Stomach smooth muscle (tissue), 2 donors: ENCODE data around the gene TMEM52.

ENCODE experiments used
- H3K27ac ChIP-seq: one replicate; pipeline ENCODE4 v1.7.0; 2013; ENCODE audit warnings: mild to moderate bottlenecking, low read length, inconsistent platforms
- H3K27me3 ChIP-seq, 2 donors: one replicate each; pipeline ENCODE4 v1.7.0; 2013; ENCODE audit warnings: low read length in 2 of 2; ENCODE audit not compliant: insufficient read depth in 2 of 2, control insufficient read depth in 1 of 2
- H3K36me3 ChIP-seq, 2 donors: one replicate each; pipeline ENCODE4 v1.7.0; 2013; ENCODE audit warnings: low read length in 2 of 2; ENCODE audit not compliant: control insufficient read depth in 2 of 2, insufficient read depth in 2 of 2
- H3K4me1 ChIP-seq: one replicate; pipeline ENCODE4 v1.7.0; 2013; ENCODE audit warnings: low read length; ENCODE audit not compliant: control insufficient read depth, insufficient read depth
- H3K4me3 ChIP-seq, 2 donors: one replicate each; pipeline ENCODE4 v1.7.0; 2013; ENCODE audit warnings: low read length in 2 of 2
- H3K9ac ChIP-seq, 2 donors: one replicate each; pipeline ENCODE4 v1.7.0; 2013; ENCODE audit warnings: low read length in 2 of 2, mild to moderate bottlenecking in 1 of 2
- H3K9me3 ChIP-seq, 2 donors: one replicate each; pipeline ENCODE4 v1.7.0; 2013; ENCODE audit warnings: low read length in 2 of 2; ENCODE audit not compliant: control insufficient read depth in 2 of 2
- donor health status: healthy.
- donor health status: Pancreatic carcinoma.

The TMEM52 gene

DNA sequence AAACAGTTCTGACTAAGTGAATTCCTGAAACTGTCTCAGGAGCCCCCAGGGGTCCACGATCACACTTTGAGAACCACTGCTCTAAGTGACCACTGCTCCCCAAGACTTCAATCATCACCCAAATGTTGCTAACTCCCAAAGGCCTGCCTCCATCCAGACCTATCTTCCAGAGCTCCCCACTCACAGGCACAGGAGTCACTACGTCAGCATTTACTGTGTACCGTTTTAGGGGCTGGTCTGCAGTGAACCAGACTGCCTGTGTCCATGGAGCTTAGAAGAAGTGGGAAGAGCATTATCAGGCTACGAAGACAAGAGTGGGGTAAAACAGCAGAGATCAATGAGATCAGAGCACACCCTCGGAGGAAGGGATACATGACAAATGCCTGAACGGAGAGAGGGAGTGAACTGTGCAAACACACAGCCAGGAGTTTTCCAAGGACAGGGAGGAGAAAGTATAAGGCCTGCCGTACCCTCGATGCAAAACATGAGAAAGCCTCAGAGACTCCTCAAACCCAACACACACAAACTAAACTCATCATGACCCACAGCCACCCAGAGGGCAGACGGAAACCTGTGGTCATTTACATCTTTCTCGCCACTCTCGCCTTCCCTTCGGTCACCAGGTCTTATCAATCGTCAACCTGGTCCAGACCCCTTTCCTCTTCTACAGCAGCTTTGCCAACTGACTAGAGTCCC lies 38.3 kb downstream of the TMEM52 start:
- Histone ChIP-seq H3K9ac (peak overlapping the region in 1 of 2 donors; percentile 42), H3K4me1 (peaks cover 26% of the 10 kb centered on the region)

DNA sequence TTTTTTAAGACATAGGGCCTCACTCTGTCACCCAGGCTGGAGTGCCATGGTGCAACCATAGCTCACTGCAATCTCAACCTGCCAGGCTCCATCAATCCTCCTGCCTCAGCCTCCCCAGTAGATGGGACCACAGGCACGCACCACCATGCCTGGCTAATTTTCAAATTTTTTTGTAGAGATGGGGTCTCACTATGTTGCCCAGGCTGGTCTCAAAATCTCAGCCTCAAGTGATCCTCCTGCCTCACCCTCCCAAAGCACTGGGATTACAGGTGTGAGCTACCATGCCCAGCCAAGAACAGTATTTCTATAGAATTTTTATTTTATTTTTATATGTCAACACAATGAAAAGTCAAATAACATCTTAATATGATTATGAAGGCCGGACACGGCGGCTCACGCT lies 39.1 kb downstream of the TMEM52 start:
- H3K9ac ChIP-seq: no peak overlapping the region
- no peak overlapping the region for H3K27ac ChIP-seq
- H3K36me3 ChIP-seq: peaks cover 4% of the 10 kb centered on the region in 2 donors
- H3K9me3 ChIP-seq: no peaks in the 10 kb centered on the region
- H3K4me1 ChIP-seq: peaks cover 27% of the 10 kb centered on the region
- H3K27me3 ChIP-seq: no peaks in the 10 kb centered on the region
- H3K4me3 ChIP-seq: no peak overlapping the region

More for the DNA sequence above, 38.3 kb downstream of the TMEM52 start:
- Histone ChIP-seq H3K27ac (no peak overlapping the region), H3K9me3 (no peaks in the 10 kb centered on the region), H3K4me3 (no peak overlapping the region), H3K27me3 (no peaks in the 10 kb centered on the region), H3K36me3 (peaks cover 4% of the 10 kb centered on the region in 2 donors)

DNA sequence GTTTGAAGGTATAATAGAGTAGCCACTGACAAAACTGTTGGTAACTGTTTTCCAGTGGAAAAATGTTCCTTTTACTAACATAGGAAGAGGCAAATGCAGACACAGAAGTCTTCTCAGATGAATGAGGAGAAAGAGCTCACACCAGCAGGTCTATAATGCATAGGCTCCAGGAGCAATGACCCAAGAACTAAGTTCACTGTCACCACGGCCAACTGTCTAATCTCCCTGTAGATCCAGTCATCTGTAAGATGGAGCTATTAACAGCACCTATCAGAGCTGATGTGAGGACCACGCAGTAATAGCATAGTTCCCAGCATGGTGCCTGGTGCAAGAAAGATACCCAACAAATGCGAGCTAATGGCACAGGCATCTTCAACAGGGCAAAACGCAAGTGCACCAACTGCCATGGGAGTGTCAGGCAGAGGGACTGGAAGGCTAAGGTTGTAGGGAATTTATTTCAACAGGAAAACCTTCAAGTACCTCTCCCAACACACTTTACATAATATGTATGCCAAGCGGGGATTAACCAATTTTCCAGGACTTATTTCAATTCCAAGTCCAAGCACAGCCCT lies 41.1 kb downstream of the TMEM52 start:
- Histone ChIP-seq H3K4me1 (peaks cover 36% of the 10 kb centered on the region), H3K9ac (no peak overlapping the region), H3K36me3 (peaks cover 6 to 7% of the 10 kb centered on the region in 2 donors), H3K27ac (no peak overlapping the region), H3K9me3 (no peaks in the 10 kb centered on the region), H3K4me3 (no peak overlapping the region), H3K27me3 (no peaks in the 10 kb centered on the region)

- Histone ChIP-seq H3K27me3 (no peaks in the 10 kb centered on the region), H3K9me3 (no peaks in the 10 kb centered on the region), H3K4me1 (peaks cover 37% of the 10 kb centered on the region), H3K9ac (no peak overlapping the region), H3K36me3 (peaks cover 6 to 7% of the 10 kb centered on the region in 2 donors), H3K27ac (no peak overlapping the region), H3K4me3 (no peak overlapping the region)
Measured at GRCh38 chr1:1876335-1876930, 42.6 kb downstream of the TMEM52 start.

DNA sequence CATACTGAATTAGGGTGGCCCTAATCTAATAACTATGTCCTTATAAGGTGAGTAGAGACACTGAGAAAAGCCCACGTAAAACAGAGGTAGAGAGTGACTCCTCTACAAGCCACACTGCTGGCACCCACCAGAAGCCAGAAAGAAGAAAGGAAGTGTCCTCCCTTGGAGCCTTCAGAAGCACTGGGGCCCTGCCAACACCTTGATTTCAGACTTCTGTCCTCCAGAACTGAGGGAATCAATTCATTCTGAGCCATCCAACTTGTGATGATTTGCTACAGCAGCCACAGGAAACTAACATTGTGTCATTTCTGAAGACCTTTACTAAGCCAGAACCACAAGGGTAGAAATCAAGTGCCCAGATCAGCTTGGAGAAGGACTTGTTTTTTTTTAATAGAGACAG lies 43.1 kb downstream of the TMEM52 start:
- peaks cover 6 to 7% of the 10 kb centered on the region in 2 donors for H3K36me3 ChIP-seq
- H3K4me3 ChIP-seq: no peak overlapping the region
- H3K9me3 ChIP-seq: no peaks in the 10 kb centered on the region
- H3K4me1 ChIP-seq: peaks cover 34% of the 10 kb centered on the region
- H3K27me3 ChIP-seq: no peaks in the 10 kb centered on the region
- no peak overlapping the region for H3K9ac ChIP-seq
- no peak overlapping the region for H3K27ac ChIP-seq

GRCh38 chr1:1874901-1875300 lies 44.2 kb downstream of the TMEM52 start:
- Histone ChIP-seq H3K36me3 (peaks cover 6 to 7% of the 10 kb centered on the region in 2 donors), H3K27me3 (no peaks in the 10 kb centered on the region), H3K9me3 (no peaks in the 10 kb centered on the region), H3K9ac (no peak overlapping the region), H3K27ac (no peak overlapping the region), H3K4me3 (no peak overlapping the region), H3K4me1 (peaks cover 30% of the 10 kb centered on the region)

GRCh38 chr1:1873186-1873585 lies 45.9 kb downstream of the TMEM52 start:
- H3K9ac ChIP-seq: no peak overlapping the region
- no peak overlapping the region for H3K27ac ChIP-seq
- H3K27me3 ChIP-seq: no peaks in the 10 kb centered on the region
- H3K4me3 ChIP-seq: no peak overlapping the region
- peaks cover 27% of the 10 kb centered on the region for H3K4me1 ChIP-seq
- H3K9me3 ChIP-seq: no peaks in the 10 kb centered on the region
- H3K36me3 ChIP-seq: peaks cover 6 to 7% of the 10 kb centered on the region in 2 donors

DNA sequence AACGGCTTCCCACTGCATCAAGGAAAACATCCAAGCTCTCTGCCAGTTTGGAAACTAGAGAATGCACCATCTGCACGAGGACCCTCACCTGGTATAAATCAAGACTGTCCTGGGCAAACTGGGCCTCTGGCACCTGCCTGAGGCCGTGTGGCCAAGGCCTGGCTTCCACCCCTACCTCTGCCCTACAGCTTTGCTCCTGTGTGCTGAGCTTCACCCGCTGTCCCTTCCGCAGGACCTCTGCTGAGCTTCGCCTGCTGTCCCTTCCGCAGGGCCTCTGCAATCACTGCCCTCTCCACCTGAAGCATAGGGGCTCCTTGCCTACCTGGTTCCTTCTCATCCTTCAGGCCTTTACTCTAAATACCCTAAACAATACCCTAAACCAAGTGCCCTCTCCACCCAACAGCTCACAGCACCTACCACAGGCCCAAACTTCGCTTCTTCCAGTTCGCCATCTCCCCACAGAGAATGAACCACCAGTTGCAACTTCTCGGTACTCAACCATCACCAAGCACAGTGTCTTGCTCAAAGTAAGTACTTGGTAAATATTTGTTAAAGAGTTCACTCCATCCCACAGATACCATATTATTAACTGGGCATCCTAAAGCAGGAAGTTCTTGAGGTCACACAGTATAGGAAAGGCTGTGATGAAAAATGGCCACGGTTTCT lies 46.6 kb downstream of the TMEM52 start:
- Histone ChIP-seq H3K4me1 (peaks cover 25% of the 10 kb centered on the region), H3K9ac (no peak overlapping the region), H3K9me3 (no peaks in the 10 kb centered on the region), H3K27me3 (no peaks in the 10 kb centered on the region), H3K36me3 (peaks cover 6 to 7% of the 10 kb centered on the region in 2 donors), H3K4me3 (no peak overlapping the region), H3K27ac (no peak overlapping the region)

DNA sequence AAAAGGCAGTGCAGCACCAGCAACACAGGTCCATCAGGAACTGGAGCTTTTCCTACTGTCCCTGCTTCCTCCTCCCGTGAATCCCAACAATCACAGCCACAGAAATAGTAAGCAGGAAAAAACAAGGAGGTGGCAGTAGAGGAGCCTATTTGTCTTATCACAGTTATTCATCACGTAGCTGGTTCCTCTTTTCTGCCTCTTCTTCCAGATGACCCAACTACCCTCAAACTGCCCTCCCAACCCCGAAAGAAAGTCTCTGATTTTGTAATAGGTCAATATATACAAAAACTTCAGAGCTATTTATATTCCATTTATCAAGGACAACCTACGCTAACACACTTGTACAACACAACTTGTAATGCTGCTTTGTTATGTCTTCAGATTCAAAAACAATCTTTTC lies 49.6 kb downstream of the TMEM52 start:
- Histone ChIP-seq H3K27ac (no peak overlapping the region), H3K36me3 (peaks cover 2 to 3% of the 10 kb centered on the region in 2 donors), H3K4me3 (no peak overlapping the region), H3K27me3 (no peaks in the 10 kb centered on the region), H3K4me1 (peaks cover 21% of the 10 kb centered on the region), H3K9ac (no peak overlapping the region), H3K9me3 (no peaks in the 10 kb centered on the region)
